UCSD-AML1 (cell line): Measurements from ENCODE around the gene TMSB4Y.

Source experiments
- DNase-seq: peaks from one replicate; lab custom pipeline; 2025; ENCODE audit not compliant: unreplicated experiment; lab: John Stamatoyannopoulos, UW

Gene TMSB4Y

DNA sequence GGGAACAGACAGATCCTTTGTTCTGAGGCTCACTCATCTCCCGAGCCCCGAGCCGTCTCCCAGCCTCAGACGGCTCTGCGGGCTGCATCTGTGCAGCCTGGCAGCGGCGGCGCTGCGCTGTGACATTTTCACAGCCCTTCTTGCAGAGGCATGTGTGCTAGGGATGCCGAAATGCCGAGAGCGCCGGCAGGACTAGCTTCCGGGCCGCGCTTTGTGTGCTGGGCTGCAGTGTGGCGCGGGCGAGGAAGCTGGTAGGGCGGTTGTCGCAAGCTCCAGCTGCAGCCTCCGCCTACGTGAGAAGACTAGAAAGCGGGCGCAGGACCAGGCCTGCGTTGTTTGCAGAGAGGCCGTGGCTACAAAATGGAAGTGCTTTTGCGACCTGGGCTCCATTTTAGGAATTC lies at the start of gene TMSB4Y:
TSS of gene TMSB4Y (plus strand) at position 332 of the 401 bp plus-strand sequence.
- no peak for DNase-seq

DNA sequence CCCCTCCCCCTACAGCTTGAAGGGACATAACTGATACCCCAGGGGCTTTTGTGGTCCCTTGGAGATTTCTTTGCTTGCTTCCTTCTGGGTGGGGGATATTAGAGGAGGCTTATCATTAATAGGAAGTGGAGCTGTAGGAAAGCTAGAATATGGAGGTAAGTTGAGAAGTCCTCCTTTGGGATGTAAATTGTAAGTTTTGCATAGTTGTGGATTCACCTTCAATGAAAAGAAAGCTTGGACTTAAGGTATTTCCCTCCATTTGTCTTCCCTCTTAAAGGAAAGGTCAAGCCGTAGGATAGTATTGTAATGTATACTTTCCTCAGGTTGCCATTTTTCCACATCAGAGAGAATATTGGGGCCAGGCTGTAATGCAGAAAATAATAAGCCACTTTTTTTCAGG lies 39.5 kb upstream of the TMSB4Y start:
- DNase-seq: no peak

- DNase-seq: no peak
Measured at GRCh38 chrY:13671122-13671521, 32.6 kb upstream of the TMSB4Y start.

DNA sequence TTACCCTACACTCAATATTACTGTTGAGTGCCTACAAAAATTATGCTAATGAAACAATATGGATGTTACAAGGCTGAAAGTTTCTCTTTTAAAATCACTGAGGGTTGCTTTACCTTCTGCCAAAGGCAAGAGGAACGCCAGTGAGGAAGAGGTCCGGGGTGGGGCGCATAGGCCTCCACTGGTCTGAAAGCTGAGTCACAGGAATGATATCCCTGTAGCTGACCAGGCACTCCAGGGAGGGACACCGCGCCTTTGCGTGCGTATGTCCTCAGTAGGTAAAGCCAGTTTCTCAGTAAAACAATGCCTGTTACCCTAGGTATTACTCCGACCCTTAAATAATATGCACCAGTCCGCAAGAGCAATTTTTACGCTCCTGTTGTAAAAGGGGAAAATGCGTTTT lies 1.4 kb upstream of the TMSB4Y start:
- no peak for DNase-seq

GRCh38 chrY:13704121-13704930 lies 627 bp downstream of the TMSB4Y start:
- no peak for DNase-seq

DNA sequence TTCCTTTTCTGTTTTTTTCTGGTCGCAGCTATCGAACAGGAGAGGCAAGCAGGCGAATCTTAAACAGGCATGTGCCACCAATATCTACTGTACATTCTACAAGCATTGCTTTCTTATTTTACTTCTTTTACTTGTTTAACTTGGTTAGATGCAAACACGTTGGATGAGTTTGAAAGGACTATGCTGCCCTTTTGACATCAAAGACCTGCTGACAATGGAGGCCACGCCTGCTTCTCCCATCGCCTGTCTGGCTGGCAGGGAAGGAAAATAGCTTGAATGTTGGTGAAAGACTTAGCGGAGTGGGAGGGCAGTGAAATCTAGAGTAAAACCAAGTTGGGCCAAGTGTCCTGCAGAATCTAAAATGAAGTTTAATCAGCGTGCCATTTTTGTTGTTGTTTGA lies 1.5 kb downstream of the TMSB4Y start:
- no peak for DNase-seq

DNA sequence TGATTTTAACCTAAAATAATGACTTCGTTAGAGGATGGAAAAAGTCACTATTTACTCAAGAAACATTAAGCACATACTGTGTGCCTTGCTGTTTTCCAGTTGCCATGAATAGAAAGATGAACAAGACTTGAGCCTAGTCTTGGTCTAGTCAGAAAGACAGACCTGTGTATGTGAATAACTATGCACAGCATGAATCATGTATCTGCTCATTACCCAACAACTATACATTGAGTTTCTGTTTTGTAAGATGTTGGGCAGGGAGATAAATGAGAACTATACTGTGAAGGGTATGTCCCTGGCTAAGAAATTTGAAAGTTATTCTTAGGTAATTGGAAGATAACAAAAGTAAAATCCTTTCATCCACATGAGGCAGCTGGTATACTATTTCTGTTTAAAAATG lies 4.3 kb downstream of the TMSB4Y start:
- no peak for DNase-seq

DNA sequence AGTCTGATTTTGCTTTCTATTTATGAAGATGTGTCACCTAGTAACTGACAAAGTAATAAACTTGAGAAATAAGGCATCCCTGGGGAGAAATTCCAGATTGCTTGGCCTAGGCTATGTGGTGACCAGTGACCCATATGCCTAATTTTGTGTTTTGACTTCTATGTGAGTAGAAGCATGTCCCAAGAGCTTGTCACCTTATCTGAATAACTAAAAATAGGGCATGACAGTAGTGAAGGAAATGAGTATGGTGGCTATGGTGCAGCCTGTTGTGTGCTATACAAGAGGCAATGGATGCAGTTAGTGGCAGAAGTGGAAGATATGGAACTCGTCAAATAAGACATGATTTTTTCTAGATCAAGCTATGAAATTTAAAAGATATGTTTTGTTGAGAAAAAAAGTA lies 15.3 kb downstream of the TMSB4Y start:
- DNase-seq: no peak

DNA sequence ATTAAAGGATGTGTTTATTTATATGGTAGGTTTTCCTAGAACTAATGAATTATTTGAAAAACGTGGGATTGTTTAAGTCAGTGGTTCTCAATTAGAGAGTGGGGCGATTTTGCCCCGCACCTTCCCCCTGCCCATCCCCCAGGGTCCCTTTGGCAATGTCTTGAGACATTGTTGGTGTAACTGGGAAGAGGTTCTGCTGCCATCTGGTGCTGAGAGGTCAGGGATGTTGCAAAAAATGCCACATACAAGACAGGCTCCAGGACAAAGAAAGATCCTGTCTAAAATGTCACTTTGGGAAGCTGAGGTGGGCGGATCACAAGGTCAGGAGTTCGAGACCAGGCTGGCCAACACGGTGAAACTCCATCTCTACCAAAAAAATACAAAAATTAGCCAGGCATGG lies 25.8 kb downstream of the TMSB4Y start:
- DNase-seq: no peak

DNA sequence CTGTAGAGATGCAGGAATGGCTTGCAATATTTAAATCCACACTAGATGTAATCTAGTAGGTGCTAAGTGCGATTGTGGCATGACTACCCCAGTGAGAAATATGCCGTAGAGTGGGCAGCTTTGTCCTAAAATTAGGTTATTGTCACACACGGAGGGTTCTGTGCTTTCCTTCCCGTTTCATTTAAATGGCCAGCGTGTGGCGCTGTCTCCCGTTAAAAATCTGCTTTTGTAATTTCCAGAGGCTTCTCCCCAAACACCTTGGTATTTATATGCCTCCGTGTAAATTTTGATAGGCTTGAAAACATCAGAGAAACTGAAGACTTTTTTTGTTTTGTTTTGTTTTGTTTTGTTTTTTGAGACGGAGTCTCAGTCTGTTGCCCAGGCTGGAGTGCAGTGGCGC lies 34.9 kb downstream of the TMSB4Y start:
- no peak for DNase-seq

GRCh38 chrY:13751289-13752071 lies 47.8 kb downstream of the TMSB4Y start:
- no peak for DNase-seq

DNA sequence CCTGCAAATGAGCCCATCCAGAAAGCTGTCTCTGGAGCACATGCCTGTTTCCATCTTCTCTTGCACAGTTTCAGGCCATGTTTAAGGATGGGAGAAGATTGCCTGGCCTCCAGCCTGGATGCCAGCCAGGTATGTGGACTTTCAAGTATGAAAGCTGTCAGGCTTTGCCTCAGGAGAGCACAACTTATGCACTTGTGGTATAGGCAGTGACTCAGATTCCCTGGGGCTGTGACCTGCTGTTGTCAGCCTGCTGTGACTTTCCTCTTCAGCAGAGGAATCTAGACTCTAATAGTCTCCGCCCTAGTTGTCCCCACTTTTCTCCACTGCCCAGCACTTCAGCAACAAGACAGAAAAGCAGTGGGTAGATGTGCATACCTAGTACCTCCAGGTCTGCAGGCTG lies 51.0 kb downstream of the TMSB4Y start:
- DNase-seq: no peak
